Brain microvascular endothelial cell (primary cell): ENCODE results near the gene CDHR2.

Experiments used
- DNase-seq: peaks from one replicate; pipeline ENCODE4 v3.0.0-alpha.2; 2020
- H3K27ac ChIP-seq: fragments of 250-450 bp; sonication (Bioruptor Pico); 2 replicates; pipeline ENCODE4 v1.5.1; 2020; ENCODE audit warnings: mild to moderate bottlenecking, moderate library complexity
- H3K27me3 ChIP-seq: fragments of 250-450 bp; sonication (Bioruptor Pico); replicated peaks from 2 replicates; pipeline ENCODE4 v1.5.1; 2020; ENCODE audit warnings: mild to moderate bottlenecking
- H3K36me3 ChIP-seq: fragments of 250-450 bp; sonication (Bioruptor Pico); replicated peaks from 2 replicates; pipeline ENCODE4 v1.5.1; 2020; ENCODE audit warnings: mild to moderate bottlenecking
- H3K4me3 ChIP-seq: 2 replicates; pipeline ENCODE4 v1.5.1; 2011; ENCODE audit warnings: low read depth, mild to moderate bottlenecking, control low read depth, low read length, moderate library complexity
- in situ Hi-C: cut with HindIII; loops from 2 replicates; pipeline ENCODE4 v1.10.0; 2017; ENCODE audit warnings: low sequenced_read_pairs, low pct_ligation_motif_present
- TF ChIP-seq, protein P1 (sequence below): IDR thresholded peaks from 2 replicates; pipeline ENCODE4 v1.5.1; 2011; ENCODE audit warnings: low read depth, mild to moderate bottlenecking, moderate library complexity, low read length, control low read depth, inconsistent platforms; ENCODE audit errors: missing control alignments

Gene CDHR2

DNA sequence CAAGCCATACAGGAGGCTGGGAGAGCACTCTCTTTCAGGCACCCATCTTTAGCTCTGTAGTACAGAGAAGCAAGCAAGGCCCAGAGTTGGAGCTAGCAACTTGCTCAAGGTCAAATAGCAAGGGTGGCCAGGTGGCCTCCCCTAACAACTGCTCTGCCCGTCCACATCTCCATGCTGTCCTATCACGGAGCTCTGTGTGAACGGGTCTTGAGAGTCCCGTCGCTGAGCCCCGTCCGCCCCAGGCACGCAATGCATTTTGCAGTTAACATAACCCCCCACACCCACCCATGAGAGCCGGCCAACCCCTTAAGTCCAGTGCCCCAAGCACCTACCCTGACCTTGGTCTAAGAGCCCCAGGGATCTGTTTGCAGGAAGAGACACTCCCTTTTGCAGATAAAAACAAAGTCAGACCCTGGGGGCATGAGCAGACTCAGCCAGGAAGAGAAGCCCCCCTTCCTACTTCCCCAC, 13.4 kb upstream of the CDHR2 start:
- no peak for DNase-seq
- TF ChIP-seq, protein P1, sequence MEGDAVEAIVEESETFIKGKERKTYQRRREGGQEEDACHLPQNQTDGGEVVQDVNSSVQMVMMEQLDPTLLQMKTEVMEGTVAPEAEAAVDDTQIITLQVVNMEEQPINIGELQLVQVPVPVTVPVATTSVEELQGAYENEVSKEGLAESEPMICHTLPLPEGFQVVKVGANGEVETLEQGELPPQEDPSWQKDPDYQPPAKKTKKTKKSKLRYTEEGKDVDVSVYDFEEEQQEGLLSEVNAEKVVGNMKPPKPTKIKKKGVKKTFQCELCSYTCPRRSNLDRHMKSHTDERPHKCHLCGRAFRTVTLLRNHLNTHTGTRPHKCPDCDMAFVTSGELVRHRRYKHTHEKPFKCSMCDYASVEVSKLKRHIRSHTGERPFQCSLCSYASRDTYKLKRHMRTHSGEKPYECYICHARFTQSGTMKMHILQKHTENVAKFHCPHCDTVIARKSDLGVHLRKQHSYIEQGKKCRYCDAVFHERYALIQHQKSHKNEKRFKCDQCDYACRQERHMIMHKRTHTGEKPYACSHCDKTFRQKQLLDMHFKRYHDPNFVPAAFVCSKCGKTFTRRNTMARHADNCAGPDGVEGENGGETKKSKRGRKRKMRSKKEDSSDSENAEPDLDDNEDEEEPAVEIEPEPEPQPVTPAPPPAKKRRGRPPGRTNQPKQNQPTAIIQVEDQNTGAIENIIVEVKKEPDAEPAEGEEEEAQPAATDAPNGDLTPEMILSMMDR, result no peak

DNA sequence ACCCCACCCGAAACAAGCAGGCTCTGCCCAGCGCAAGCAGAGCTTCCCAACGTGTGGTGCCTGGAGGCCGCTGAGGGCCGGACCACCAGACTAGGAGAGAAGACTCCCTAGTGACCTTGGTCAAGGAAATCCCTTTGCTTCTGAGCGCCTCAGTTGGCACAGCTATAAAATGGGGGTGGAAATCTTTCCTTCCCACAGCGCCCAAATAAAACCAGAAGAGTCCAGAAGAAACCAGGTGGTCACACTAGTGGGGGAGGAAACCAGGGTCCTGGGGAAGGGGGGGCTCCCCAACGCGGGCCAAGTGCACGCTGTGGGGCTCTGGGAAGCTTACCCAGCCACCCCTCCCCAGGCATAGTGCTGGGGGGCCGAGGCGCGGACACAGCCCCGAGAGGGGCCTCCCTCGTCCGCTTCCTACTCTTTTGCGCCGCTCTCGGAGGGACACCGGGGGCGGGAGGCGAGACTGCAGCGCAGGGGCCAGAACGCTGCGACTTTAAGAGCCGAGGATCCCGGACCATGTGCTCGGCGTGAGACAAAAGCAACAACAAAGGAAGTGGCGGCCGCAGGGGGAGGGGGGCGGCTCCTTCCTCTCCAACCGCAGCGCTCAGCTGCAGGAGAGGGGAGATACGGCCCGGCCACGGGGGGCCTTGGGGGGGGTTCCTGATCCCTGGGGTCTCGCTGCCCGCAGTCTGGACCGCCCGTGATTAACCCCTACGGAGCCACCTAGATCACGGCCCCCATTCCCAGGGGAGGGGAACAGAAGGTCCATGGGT, 12.8 kb upstream of the CDHR2 start:
- TF ChIP-seq, protein P1, result no peak

More for the DNA sequence above, 13.4 kb upstream of the CDHR2 start:
- in situ Hi-C loops, result no loop called here
- peak overlapping the region; percentile 82 for H3K4me3 ChIP-seq
- no peaks in the 10 kb centered on the region for H3K27me3 ChIP-seq
- peaks cover 8% of the 10 kb centered on the region for H3K36me3 ChIP-seq
- peak overlapping the region; percentile 85 for H3K27ac ChIP-seq

DNA sequence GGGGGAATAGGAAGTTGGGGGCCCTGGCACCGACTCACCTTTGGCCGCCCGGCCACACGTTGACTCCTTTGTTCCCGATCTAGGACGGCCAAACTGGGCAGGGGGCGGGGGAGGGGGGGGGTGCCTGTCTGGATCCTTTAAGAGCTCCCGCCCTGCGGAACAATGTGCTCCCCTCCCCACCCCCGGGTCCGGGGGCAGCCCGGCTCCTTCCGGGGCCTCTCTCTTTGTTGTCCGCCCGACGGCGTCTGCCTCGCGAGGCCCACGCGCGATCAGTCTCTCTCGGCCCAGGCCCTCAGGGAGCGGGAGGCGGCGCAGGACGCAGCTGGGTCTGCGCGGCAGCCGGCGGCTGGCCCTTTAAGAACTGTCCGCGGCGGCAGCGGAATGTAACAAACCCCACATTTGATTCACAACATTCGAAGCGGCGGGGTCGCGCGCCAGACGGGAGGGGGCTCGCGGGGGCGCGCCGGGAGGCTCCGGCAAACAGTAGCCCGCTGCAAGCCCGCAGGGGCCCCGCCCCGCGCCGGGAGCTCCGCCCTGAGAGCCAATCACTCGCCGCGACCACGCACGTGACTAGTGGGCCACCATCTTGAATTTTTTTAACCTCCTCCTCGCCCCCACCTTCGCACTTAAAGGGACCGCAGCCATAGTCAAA, 12.1 kb upstream of the CDHR2 start, which contains the start of gene RNF44:
TSS of gene RNF44 (minus strand) at position 501 of the 652 bp plus-strand sequence. CDS start 4,930 bp downstream, outside the sequence.
- DNase-seq, result peak; percentile 98

More for the DNA sequence above, 12.8 kb upstream of the CDHR2 start:
- H3K27me3 ChIP-seq, result no peaks in the 10 kb centered on the region
- peaks cover 4% of the 10 kb centered on the region for H3K36me3 ChIP-seq
- in situ Hi-C loops, result no loop called here
- peak overlapping the region; percentile 85 for H3K27ac ChIP-seq
- peak; percentile 80 for DNase-seq
- peak overlapping the region; percentile 82 for H3K4me3 ChIP-seq

DNA sequence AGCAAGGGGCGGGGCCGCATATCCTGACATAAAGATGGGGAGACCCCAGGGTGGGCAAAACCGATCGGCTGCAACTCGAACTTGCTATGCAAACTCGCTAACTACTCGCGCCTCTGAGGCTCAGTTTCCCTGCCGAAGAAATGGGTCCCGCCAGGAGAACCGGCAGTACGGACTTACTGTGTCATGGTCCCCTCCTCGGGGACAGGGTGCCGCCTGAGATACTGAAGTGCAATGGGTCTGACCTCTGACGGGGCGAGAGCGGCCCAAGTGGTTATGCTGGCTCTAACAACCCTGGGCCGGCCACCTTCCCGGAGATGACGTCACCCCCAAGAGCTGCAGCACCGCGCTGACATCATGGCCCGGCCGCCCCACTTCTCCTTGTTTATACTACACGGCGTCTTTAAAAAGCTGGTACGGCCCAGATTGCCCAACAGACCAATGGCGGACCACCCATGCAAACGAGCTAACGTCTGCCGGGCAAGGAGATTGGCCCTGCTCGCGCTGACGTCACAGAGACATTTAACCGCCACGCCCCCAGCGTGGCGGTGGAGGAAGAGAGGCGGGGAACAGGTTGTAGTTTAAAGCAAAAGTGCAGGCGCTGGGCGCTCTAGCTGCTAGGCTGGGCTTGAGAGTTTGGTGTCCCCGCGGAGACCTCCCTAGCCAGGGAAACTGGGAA, 11.4 kb upstream of the CDHR2 start:
- in situ Hi-C loops, result no loop called here
- H3K4me3 ChIP-seq, result peak overlapping the region; percentile 97
- peak overlapping the region; percentile 85 for H3K27ac ChIP-seq
- no peaks in the 10 kb centered on the region for H3K36me3 ChIP-seq
- peak; percentile 100 for DNase-seq
- H3K27me3 ChIP-seq, result no peaks in the 10 kb centered on the region
- TF ChIP-seq, protein P1, result no peak

More for the DNA sequence above, 12.1 kb upstream of the CDHR2 start, which contains the start of gene RNF44:
- TF ChIP-seq, protein P1, result no peak
- in situ Hi-C loops, result no loop called here
- no peaks in the 10 kb centered on the region for H3K27me3 ChIP-seq
- H3K36me3 ChIP-seq, result no peaks in the 10 kb centered on the region
- H3K27ac ChIP-seq, result peak within 1 kb of the TSS; percentile 85
- peak within 1 kb of the TSS; percentile 97 for H3K4me3 ChIP-seq

DNA sequence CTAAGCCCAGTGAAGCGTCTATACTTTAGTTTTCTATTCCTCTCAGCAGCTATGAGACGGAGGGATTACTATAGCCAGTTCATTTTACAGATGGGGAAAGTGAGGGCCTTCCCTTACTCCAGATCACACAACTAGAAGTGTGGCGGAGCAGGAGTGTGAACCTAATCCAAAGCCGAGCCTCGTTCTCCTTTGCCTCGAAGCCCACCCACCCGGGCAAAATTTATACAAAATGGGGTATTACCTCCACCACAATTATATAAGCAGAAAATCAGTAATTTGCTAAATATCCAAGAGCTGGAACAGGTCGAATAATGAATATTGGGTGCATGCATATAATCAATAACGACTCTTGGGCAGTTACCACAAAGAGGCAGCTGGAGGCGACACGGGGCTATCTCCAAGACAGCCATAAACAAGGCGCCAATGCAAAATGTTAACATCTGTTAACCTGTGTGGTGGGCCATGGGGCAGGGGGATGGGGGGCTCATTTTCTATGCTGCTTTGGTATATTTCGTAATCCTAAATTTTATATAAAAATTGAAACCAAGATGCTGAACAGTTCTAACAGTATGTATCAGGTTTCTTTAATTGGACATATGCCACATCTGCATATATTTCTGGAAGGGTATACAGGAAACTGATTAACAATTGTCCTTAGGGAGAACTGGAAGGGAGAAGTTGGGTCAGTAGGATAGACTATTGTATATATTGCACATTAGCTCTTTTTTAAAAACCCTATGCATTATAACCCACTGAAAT, 10.7 kb upstream of the CDHR2 start:
- TF ChIP-seq, protein P1, result no peak
- DNase-seq, result no peak
- Histone ChIP-seq H3K4me3 (peak overlapping the region; percentile 38), H3K27me3 (no peaks in the 10 kb centered on the region), H3K27ac (no peak overlapping the region), H3K36me3 (no peaks in the 10 kb centered on the region)
- in situ Hi-C loops, result no loop called here
